GM18499 (cell line): Measurements from ENCODE around the gene ATRNL1.

ENCODE experiments used
- ATAC-seq: cut with Tn5 transposase; IDR thresholded peaks from one replicate; pipeline ENCODE4 v1.9.1; 2021; ENCODE audit warnings: moderate number of reproducible peaks; ENCODE audit not compliant: insufficient read depth, unreplicated experiment

ATRNL1 gene

DNA sequence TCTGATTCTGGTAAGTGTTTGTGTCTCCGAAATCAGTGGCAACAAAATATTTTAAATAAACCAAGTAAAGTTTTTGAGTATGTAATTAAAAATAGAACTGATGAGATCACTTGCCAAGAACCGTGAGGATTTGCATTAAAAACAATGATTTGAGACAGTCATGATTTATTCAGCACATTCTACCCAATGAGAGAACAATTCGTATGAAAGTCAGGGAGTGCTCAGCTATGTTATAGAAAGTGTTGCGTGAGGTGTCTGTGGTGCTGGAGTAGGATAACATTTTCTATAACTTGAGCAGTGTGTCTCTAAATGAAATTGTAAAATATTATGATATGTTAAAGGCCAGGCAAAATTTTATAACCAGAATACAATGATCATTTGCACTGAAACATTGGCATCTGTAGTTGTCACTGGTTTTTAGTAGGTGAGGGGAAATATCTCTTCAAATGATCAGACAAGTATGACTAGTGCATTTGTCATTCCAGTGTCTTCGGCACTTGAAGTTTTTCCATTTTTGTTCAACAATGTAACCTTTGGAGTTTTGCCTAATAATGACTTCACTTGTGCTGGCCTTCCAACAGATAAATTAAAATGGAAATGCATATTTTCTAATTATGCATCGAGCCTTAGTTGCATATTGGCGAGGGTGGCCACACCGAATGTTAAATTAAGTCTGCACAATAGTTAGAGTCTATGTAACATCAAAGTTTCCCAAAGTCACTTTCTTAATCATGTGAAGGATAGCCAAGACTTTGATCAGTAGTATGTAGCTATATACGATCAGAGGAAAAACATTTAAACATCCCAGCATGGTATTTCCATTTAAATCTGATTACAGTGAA is 844.0 kb downstream of the ATRNL1 start:
- ATAC-seq = no peak

- no peak for ATAC-seq
Observed at GRCh38 chr10:115937768-115938056, 844.5 kb downstream of the ATRNL1 start.

DNA sequence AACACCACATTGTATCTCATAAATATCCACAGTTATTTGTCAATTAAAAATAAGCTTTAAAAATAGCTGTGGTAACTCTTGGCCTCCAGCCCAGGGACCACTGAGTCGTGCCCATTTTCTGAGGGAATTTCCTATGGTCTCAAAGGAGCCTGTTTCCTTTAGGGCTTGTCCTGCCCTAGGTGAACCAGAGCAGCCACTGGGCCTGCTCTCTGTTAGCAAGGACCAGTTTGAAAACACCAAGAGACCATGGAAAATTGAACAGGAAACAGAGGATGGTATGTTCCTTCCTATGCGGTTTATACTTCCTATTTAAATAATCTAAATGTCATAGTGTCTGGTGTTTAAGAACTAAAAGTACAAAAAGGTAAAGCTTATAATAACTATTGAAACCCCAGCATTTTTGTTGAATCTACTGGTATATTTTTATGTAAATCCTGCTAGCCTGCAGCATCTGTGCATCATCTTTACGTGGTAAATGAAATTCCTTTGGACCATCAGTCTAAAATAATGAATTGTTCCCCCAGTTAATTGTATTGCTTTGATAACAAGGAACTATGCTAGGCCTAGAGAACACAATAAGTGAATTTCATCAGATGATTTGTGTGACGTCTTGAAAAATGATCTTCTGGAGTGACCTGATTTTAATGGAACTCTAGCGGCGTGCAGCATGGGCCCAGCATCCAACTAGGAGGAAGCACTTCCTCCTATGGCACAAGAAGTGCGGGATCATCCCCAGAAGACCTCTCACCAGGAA is 846.1 kb downstream of the ATRNL1 start:
- no peak for ATAC-seq

DNA sequence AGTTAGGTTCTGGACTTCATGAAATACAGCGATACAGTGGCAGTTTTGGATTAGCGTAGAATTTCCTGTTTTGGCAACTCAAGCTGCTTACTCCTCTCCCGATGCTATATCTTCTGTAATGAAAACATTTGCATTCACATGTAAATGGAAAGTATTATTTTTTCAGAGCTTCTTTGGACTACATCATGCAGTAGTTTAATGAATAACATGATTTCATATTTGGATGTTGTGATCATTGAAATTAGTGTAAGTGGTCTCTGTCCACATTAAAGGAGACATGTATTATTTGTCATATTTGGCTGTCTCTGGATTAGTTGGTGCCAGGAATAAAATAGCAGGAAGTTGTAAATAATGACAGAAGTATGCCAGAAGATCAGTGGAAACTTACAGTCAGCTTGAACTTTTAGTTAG is 848.2 kb downstream of the ATRNL1 start:
- no peak for ATAC-seq

- no peak for ATAC-seq
Observed at GRCh38 chr10:115942101-115942500, 848.9 kb downstream of the ATRNL1 start.

- no peak for ATAC-seq
Observed at GRCh38 chr10:115944538-115944937, 851.4 kb downstream of the ATRNL1 start.

GRCh38 chr10:115945701-115946445 is 852.7 kb downstream of the ATRNL1 start:
- ATAC-seq = no peak

DNA sequence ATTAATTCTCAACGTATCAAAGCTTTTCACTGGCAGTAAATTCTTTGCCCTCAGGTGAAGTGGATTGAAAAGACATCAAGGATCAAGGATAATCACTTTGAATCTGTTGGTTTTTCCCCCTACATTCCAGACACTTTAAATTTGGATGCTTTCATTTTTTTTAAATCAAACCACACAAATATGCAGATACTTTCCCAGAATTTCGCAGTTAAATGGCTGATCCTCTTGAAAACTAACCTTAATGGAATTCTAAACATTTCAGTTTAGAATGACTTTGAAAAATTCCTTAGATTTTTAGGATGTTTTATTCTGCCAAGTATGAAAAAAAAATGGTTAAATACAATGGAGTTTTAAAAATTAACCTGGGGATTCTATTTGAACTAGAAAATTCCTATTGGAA is 853.9 kb downstream of the ATRNL1 start:
- ATAC-seq = no peak

DNA sequence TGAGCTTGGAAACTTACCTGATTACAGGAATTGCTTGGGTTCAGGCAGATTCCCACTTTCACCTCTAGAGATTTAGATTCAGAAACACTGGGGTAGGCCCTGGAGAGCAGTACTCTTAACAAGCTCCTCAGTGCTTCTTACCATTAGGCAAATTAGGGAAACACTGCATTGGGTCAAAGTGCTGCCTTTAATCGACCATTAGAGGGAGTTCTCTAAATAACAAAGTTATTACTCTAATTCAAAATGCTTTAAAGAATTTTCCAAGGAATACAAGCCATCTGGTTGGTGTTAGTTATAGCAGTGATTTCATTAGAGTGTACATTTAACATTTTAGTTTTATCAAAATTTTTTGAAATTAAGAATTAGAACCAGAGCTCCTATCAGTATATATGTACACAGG is 855.3 kb downstream of the ATRNL1 start:
- no peak for ATAC-seq

GRCh38 chr10:115949282-115949844 is 856.2 kb downstream of the ATRNL1 start:
- ATAC-seq = no peak

DNA sequence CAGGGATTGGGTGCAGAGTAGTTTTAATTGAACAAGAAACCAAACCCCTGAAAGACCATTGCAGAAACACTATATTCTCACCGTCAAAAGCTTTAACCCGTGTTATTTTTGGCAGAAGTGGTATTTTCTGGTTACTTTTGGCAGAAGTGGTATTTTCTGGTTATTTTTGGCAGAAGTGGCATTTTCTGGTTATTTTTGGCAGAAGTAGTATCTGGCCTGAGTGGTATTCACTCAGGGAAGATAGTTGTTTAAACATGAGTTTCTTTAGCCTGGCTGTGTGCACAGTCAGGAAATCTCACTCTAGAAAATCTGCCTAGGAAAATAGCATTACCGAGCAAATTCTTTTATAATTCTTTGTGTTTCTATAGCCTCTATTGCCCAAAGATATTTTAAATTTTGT is 857.2 kb downstream of the ATRNL1 start:
- no peak for ATAC-seq

GRCh38 chr10:115951242-115951641 is 858.1 kb downstream of the ATRNL1 start:
- ATAC-seq = no peak

DNA sequence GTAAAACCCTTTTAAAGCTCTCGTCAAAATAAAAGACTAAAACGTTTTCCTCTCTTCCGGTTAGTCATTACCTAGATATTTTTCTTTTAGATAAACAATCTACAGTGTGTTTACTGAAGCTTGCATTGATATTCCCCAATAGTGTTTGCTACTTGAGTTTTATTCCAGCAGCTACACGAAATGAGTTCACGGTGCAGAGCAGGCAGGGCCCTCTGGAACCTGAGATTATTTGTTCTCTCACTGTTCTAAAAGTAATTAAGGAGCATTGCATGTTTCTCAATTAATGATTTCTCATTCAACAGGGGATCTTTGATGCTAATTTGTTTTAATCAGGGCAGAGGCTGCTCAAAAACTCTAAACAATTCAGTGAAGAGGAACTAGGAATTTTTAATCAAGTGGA is 860.1 kb downstream of the ATRNL1 start:
- ATAC-seq = no peak

DNA sequence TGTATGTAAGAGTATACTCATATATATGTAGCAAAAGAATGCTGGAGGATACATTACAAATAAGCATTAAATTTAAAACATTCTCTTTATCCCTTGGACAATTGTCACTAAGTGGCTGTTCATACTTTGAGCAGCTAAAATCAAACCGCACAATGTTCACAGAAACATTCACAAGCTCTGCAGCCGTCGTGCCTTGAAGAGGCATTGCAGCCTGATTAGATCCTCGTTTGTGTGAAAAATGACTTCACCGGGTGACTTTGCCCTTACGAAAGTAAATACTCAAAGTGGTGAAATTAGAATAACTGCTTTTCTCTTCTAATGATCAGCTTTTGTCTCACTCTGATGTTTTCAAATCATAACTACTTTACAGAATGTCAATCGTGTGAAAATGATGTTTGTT is 860.8 kb downstream of the ATRNL1 start:
- ATAC-seq = no peak

GRCh38 chr10:115956225-115957011 is 863.3 kb downstream of the ATRNL1 start:
- ATAC-seq = no peak

DNA sequence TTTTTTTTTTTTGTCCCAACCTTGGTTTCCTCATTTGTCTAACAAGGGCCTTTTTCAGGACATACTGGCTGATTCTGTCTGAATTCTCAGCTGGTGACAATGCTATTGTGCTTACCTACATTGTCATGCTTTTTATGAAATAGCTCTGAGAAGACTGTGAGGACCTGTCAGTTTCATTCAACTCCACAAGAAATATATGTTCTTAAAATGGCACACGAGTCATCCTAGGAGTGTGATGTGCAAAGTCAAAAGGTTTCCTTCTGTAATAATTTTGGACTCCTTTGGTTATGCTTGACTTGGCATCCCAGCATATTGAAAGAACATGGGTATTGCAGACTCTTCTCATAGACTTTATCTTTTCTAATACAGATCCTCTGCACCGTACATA is 863.8 kb downstream of the ATRNL1 start:
- no peak for ATAC-seq

DNA sequence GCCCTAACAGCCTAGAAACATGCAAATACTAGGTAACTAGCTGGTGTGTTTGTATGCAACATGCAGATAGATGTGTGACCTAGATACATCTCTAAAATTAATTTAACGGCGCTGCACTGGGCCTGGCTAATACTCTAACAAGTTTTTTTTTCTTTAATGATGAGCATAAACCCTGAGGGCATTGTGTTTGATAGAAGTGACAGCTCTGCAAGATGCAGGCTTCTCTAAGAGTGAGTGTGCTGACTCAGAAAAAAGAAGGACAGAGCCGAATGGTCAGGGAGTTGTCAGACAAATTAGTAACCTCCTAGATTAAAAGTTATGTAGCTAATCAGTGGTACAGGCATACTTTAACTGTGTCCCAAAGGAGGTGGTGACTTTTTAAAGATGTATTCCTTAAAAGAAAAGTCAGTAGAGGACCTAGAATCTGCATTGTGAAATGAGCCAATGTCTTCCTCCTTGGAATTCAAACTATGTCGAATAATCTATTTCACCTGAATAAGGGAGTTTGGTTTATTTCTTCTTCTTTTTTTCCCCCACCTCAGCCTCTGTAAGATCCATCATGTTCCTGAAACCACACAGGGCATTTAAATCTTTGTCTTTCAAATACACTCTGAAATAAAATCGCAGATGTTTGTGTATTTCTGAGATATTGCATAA is 864.7 kb downstream of the ATRNL1 start:
- ATAC-seq = no peak

- no peak for ATAC-seq
Observed at GRCh38 chr10:115963848-115964247, 870.7 kb downstream of the ATRNL1 start.

DNA sequence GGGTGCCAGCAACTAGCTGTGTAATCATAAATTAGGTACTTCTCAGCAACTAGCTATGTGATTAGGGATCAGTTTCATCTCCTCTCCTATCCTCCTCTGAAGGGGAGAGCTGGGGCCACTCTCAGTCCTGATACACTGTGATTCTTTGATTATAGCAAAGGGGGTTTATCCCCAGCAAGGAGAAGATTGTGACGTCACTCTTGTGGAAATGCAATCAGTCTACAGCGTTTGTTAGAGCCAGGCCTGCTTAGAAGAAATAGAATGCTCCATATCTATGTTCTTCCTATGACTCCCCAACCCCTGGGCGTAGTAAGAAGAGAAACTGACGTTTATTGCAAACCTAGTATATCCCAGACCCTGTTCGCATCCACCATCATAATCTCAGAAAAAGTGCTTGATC is 871.7 kb downstream of the ATRNL1 start:
- ATAC-seq = no peak

DNA sequence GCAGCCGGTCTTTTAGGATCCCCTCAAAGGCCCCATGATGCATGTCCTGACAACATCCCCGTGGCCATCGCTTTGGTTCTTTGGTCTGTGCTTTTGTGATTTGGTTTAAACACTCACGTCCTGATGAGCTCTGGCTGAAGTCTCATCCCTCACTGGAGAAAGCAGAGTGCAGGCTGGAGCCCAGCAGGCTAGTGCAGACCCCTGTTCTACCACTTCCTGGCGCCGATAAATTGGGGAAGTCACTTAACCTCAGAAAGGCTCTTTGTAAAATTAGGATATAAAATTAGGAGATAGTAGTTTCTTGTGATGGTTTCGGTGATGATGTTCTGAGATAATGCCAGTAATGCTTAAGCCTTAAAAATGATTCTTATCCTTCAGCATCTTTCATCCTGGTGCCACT is 872.2 kb downstream of the ATRNL1 start:
- ATAC-seq = no peak
